ENCODE data around the gene CHAD. TPM values are rescaled to one million over a fixed set of nuclear protein-coding genes. Genes with fewer than 3 reads are reported as not detected.

The CHAD gene
- total and polyA plus RNA-seq, 2 of the 13 experiments (the other 11 are each of a cell fraction or from before 2014, with no cell fraction given): 1.4 TPM; not detected in 1

- Histone ChIP-seq H3K27ac (ENCODE audit: extremely low read length, insufficient read depth, low read length) (peak within 1 kb of the TSS; percentile 80), H3K4me1 (ENCODE audit: insufficient read depth, low read length) (peaks cover 52% of the 10 kb centered on the region), H4K20me1 (ENCODE audit: insufficient read depth, low read length) (peaks cover 4% of the 10 kb centered on the region; the same call in 1 of the 2 replicates), H3K36me3 (replicated peaks in 1 of 2; ENCODE audit: control insufficient read depth in 1 of 2, insufficient read depth in 2 of 2, low read length in 2 of 2) (peaks cover 5 to 12% of the 10 kb centered on the region in 2 experiments; a peak in 4 of 5 replicates), H3K79me2 (ENCODE audit: insufficient read depth, low read length) (peaks cover 3% of the 10 kb centered on the region), H3K4me3 (replicated peaks in 1 of 3; ENCODE audit: insufficient read depth in 1 of 3, low read depth in 2 of 3, low read length in 3 of 3) (peak within 1 kb of the TSS; percentile 71 to 83 (median 82)), H3K4me2 (ENCODE audit: low read depth, low read length) (peak within 1 kb of the TSS; percentile 94), H2AFZ (ENCODE audit: low read length) (peak within 1 kb of the TSS; percentile 37), H3K9ac (ENCODE audit: insufficient read depth, low read depth, low read length) (peak within 1 kb of the TSS; percentile 75), H3K9me3 (ENCODE audit: low read length) (no peaks in the 10 kb centered on the region), H3K27me3 (ENCODE audit: control insufficient read depth in 1 of 2, insufficient read depth in 2 of 2, low read length in 2 of 2) (no peaks in the 10 kb centered on the region)
- CTCF ChIA-PET (ENCODE audit: low intra/inter-chr PET ratio, low total read pairs): interaction anchor here (0.7 to 3.0 kb wide), 4 partner anchors 50 to 147 kb away, joined by 3 to 43 read pairs (median 20); partner anchors contain the start of gene LRRC59
- intact Hi-C loops (cut with micrococcal nuclease; ENCODE audit: unreplicated experiment): loop anchor here (1.0 kb wide), 2 partner anchors 81 to 116 kb away; partner anchors contain the start of gene LRRC59
- in situ Hi-C loops (cut with HindIII; ENCODE audit: extremely low pct_ligation_motif_present, low pct_unique_long_range_greater_than_20kb): loop anchor here (5.0 kb wide), 1 partner anchor 81 kb away; the partner anchor contains the start of gene LRRC59
- POLR2A ChIA-PET: interaction anchor here (0.9 to 2.5 kb wide), 19 partner anchors 13 to 241 kb away, joined by 3 to 28 read pairs (median 5); partner anchors contain the start of genes ACSF2, LRRC59 and LUC7L3
- FAIRE-seq (peak; percentile 50), DNase-seq (ENCODE audit: low spot score) (peak; percentile 91), ATAC-seq (peak; percentile 90)
- 5% methylated on average over 29 of the region's 75 CpGs for WGBS (ENCODE audit: low lambda C conversion rate)
- no TSS peak for BruUV-seq (replicated peaks)
- peak; percentile 85; the same call in 1 of the 2 replicates for TF ChIP-seq ZNF768 (CRISPR knock-in tag; IDR thresholded peaks at IDR 0.05)
- 0 out of 2 replicates have a peak, but pooled peaks have one; percentile 27 for TF ChIP-seq HIC2 (CRISPR knock-in tag; IDR thresholded peaks at IDR 0.05; ENCODE audit: low read depth)
- TF ChIP-seq TERF1 (CRISPR knock-in tag; IDR thresholded peaks at IDR 0.05): no peak
- TF ChIP-seq NR3C1 (CRISPR knock-in tag; IDR thresholded peaks at IDR 0.05): no peak
- 0 out of 2 replicates have a peak, but pooled peaks have one; percentile 47 for TF ChIP-seq ZNF773 (CRISPR knock-in tag; IDR thresholded peaks at IDR 0.05; ENCODE audit: borderline replicate concordance)
- peak; percentile 52 for TF ChIP-seq ARID3A (IDR thresholded peaks at IDR 0.05; ENCODE audit: low read depth, low read length)
- no peak for TF ChIP-seq PLRG1 (conservative IDR thresholded peaks at IDR 0.05)
- TF ChIP-seq ZNF780A (CRISPR knock-in tag; IDR thresholded peaks at IDR 0.05): no peak
- TF ChIP-seq PHB2 (IDR thresholded peaks at IDR 0.05; ENCODE audit: partially characterized antibody): no peak
- TF ChIP-seq ZNF20 (CRISPR knock-in tag; IDR thresholded peaks at IDR 0.05): peak; percentile 86
- no peak for TF ChIP-seq BCLAF1 (IDR thresholded peaks at IDR 0.05)
These were observed 10.0 kb upstream of the CHAD start, which contains the start of gene RSAD1 for GRCh38 chr17:50478391-50479381. Gene RSAD1, plus strand, starts transcription at chr17:50478860. Its CDS starts 25 bp downstream, at chr17:50478885.
